HG03175 (cell line): ENCODE measurements around the gene PAXIP1.

Source experiments
- ATAC-seq: cut with Tn5 transposase; IDR thresholded peaks from one replicate; pipeline ENCODE4 v1.9.1; 2021; ENCODE audit warnings: mild to moderate bottlenecking, moderate library complexity; ENCODE audit not compliant: unreplicated experiment

Gene PAXIP1

GRCh38 chr7:154914308-154914995 lies 88.5 kb downstream of the PAXIP1 start:
- ATAC-seq: peak; percentile 10

- ATAC-seq: peak; percentile 97
These were observed 89.2 kb downstream of the PAXIP1 start for GRCh38 chr7:154913638-154914307.

GRCh38 chr7:154912871-154913637 lies 89.9 kb downstream of the PAXIP1 start:
- no peak for ATAC-seq

- no peak for ATAC-seq
These were observed 91.0 kb downstream of the PAXIP1 start for GRCh38 chr7:154911862-154912455.

- no peak for ATAC-seq
These were observed 91.5 kb downstream of the PAXIP1 start for GRCh38 chr7:154911411-154911810.

- no peak for ATAC-seq
These were observed 91.9 kb downstream of the PAXIP1 start for GRCh38 chr7:154910977-154911376.

GRCh38 chr7:154910125-154910524 lies 92.8 kb downstream of the PAXIP1 start:
- ATAC-seq: no peak

GRCh38 chr7:154909241-154910105 lies 93.5 kb downstream of the PAXIP1 start:
- no peak for ATAC-seq

GRCh38 chr7:154907651-154908620 lies 95.0 kb downstream of the PAXIP1 start:
- ATAC-seq: no peak

GRCh38 chr7:154906736-154907355 lies 96.1 kb downstream of the PAXIP1 start:
- no peak for ATAC-seq

- no peak for ATAC-seq
These were observed 96.7 kb downstream of the PAXIP1 start for GRCh38 chr7:154906201-154906600.

- ATAC-seq: no peak
These were observed 97.3 kb downstream of the PAXIP1 start for GRCh38 chr7:154905615-154906014.

- no peak for ATAC-seq
These were observed 97.8 kb downstream of the PAXIP1 start for GRCh38 chr7:154905146-154905545.

GRCh38 chr7:154903083-154903731 lies 99.7 kb downstream of the PAXIP1 start:
- no peak for ATAC-seq

GRCh38 chr7:154902600-154903082 lies 100.3 kb downstream of the PAXIP1 start:
- no peak for ATAC-seq

GRCh38 chr7:154899862-154900261 lies 103.1 kb downstream of the PAXIP1 start:
- ATAC-seq: no peak

- ATAC-seq: no peak
These were observed 103.7 kb downstream of the PAXIP1 start for GRCh38 chr7:154898973-154899855.
